Measurements from ENCODE around the gene TGFB1I1. TPM values are rescaled to one million over a fixed set of nuclear protein-coding genes. Genes with fewer than 3 reads are reported as not detected.

TGFB1I1 gene
- total RNA-seq = 126 and 136 TPM in 2 replicates

GRCh38 chr16:31471875-31472708 is at the start of gene TGFB1I1:
Gene TGFB1I1 (plus strand): TSS chr16:31472152. CDS start chr16:31472189, 37 bp downstream.

GRCh38 chr16:31428279-31428597 is 43.7 kb upstream of the TGFB1I1 start, which contains the start of gene COX6A2:
Gene COX6A2 (minus strand): TSS chr16:31428360. CDS start chr16:31428325, 35 bp downstream.

GRCh38 chr16:31458844-31459686 is 12.9 kb upstream of the TGFB1I1 start, which contains the start of gene ARMC5:
Gene ARMC5 (plus strand): TSS chr16:31459501. CDS start chr16:31459525, 24 bp downstream.

GRCh38 chr16:31483081-31483480 is 11.1 kb downstream of the TGFB1I1 start, which contains the start of gene SLC5A2:
Gene SLC5A2 (plus strand): TSS chr16:31483123. CDS start chr16:31483137, 14 bp downstream.

GRCh38 chr16:31507929-31508705 is 36.2 kb downstream of the TGFB1I1 start, which contains the start of gene RUSF1:
Gene RUSF1 (minus strand): TSS chr16:31508391. CDS start chr16:31508373, 18 bp downstream.

Other genes with a start within 250 kb of the TGFB1I1 start
- gene ITGAM, start 212.2 kb upstream of the TGFB1I1 start, total RNA-seq = not detected in 2 replicates
- gene ITGAX, start 117.0 kb upstream of the TGFB1I1 start, total RNA-seq = under 0.01 TPM in 1 of 2 replicates, not detected in the other
- not detected in 2 replicates for gene ITGAD, start 78.8 kb upstream of the TGFB1I1 start, total RNA-seq
- not detected in 2 replicates for gene COX6A2, start 43.8 kb upstream of the TGFB1I1 start, total RNA-seq
- gene ZNF843, start 29.4 kb upstream of the TGFB1I1 start, total RNA-seq = 0.50 and 0.74 TPM in 2 replicates
- gene ARMC5, start 12.7 kb upstream of the TGFB1I1 start, total RNA-seq = 6.2 and 6.4 TPM in 2 replicates
- not detected in 2 replicates for gene SLC5A2, start 11.0 kb downstream of the TGFB1I1 start, total RNA-seq
- gene RUSF1, start 36.2 kb downstream of the TGFB1I1 start, total RNA-seq = 60.0 and 63.0 TPM in 2 replicates
- gene AHSP, start 55.7 kb downstream of the TGFB1I1 start, total RNA-seq = not detected in 2 replicates

Measured in bronchus fibroblast of lung (primary cell).